ENCODE data around the gene SLC1A7.

Gene SLC1A7

GRCh38 chr1:53060579-53060978, 81.9 kb downstream of the SLC1A7 start:
- no peak for DNase-seq

GRCh38 chr1:53057127-53057526, 85.3 kb downstream of the SLC1A7 start:
- DNase-seq = no peak

GRCh38 chr1:53051676-53052075, 90.8 kb downstream of the SLC1A7 start:
- no peak for DNase-seq

- no peak for DNase-seq
These were observed 92.1 kb downstream of the SLC1A7 start for GRCh38 chr1:53050310-53050709.

- no peak for DNase-seq
These were observed 92.9 kb downstream of the SLC1A7 start for GRCh38 chr1:53049574-53049967.

- DNase-seq = no peak
These were observed 93.4 kb downstream of the SLC1A7 start for GRCh38 chr1:53048960-53049573.

- DNase-seq = no peak
These were observed 94.4 kb downstream of the SLC1A7 start for GRCh38 chr1:53047737-53048736.

- DNase-seq = no peak
These were observed 95.5 kb downstream of the SLC1A7 start for GRCh38 chr1:53046930-53047329.

GRCh38 chr1:53044926-53045325, 97.5 kb downstream of the SLC1A7 start:
- DNase-seq = no peak

GRCh38 chr1:53043271-53043670, 99.2 kb downstream of the SLC1A7 start:
- DNase-seq = no peak

- DNase-seq = no peak
These were observed 103.9 kb downstream of the SLC1A7 start for GRCh38 chr1:53038566-53038965.
